ENCODE measurements around the gene SPSB2. TPM values are rescaled to one million over a fixed set of nuclear protein-coding genes. Genes with fewer than 3 reads are reported as not detected.
"Not testable (repeated sequence)": the region's sequence is repeated elsewhere in the genome, so short reads cannot be mapped to it uniquely, and the experiment has no call there.

The SPSB2 gene
- total RNA-seq, 1 donor from 2014 or later: 5.5 TPM

DNA sequence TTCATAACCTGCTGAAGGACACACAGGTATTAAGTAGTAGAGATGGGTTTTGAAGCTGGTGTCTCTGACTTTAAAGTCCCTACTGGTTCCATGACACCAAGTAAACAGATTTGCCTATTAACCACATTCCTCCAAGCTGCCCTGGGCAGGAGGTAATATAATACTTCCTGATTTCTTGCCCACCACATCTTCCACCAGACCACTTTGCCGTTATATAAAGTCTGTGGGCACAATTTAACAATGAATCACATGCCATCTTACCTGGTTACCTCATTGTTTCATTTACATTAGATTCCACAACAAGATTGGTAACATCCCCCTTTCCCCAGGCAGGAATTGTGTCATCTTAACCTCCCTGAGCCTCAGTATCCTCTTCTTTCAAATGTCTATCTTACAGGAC is 30.6 kb upstream of the SPSB2 start:
- DNase-seq (ENCODE audit: extremely low read depth, low read depth, low spot score): no peak

DNA sequence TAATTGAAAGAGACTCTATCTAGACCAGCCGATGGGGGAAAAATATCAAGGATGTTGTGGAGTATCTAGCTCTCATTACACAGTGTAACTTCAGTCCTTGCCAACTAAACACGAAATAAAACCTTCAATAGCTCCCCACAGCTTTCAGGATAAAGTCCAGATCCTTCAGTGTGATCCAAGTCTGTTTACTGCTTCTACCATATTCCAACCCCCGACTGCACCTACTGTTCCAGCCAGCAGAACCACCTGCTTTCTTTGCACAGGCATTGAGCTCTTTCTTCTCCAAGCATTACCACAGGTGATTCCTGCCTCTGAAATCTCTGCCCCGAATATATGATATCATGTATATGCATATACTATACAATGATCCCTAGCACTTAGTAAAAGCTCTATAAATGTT is 29.3 kb upstream of the SPSB2 start:
- no peak for DNase-seq (ENCODE audit: extremely low read depth, low read depth, low spot score)

DNA sequence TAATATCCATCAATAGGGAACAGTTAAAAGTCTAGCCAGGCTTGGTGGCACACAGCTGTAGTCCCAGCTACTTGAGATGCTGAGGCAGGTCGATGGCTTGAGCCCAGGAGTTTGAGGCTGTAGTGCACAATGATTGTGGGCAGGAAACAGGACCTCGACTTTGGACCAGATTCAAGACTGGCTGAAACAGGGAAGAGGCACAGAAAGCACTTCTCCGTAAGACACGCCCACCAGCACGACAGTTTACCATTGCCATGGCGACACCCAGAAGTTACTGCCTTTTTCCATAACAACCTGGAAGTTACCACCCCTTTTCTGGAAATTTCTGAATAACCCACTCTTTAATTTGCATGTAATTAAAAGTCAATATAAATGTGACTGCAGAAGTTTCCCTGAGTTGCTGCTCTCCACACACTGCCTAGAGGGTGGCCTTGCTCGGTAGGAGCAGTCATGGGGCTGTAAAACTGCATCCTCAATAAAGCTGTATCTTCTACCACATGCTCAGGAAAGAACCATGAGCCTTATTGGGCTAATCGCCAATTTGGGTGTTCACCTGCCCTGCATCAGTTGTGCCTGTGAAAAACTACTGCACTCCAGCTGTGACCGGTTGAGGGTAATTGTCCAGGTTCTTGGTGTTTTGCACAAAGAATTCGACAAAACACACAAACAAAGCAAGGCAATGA is 26.9 kb upstream of the SPSB2 start:
- peak; percentile 33 for DNase-seq (ENCODE audit: extremely low read depth, low read depth, low spot score)

GRCh38 chr12:6899427-6899826 is 26.3 kb upstream of the SPSB2 start:
- DNase-seq (ENCODE audit: extremely low read depth, low read depth, low spot score): no peak

DNA sequence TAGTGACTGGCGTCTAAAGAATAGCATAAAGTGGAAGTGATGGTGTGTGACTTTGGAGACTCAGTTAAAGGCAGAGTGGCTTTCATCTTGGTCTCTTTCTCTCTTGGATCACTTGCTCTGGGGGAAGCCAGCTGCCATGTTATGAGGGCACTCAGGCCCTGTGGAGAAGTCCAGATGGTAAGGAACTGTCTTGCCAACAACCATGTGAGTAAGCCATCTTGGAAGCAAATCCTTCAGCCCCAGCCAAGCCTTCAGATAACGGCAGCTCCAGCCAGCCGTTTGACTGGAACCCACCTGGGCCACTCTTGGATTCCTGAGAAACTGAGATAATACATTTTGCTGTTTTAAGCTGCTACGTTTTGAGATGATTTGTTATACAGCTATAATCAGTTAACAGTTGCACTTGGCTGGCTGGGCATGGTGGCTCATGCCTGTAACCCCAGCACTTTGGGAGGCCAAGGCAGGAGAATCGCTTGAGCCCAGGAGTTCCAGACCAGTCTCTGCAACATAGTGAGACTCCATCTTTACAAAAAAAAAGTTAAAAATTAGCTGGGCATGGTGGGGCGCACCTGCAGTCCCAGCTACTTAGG is 23.8 kb upstream of the SPSB2 start:
- DNase-seq (ENCODE audit: extremely low read depth, low read depth, low spot score): no peak

- DNase-seq (ENCODE audit: extremely low read depth, low read depth, low spot score): no peak
Observed at GRCh38 chr12:6894321-6894720, 21.2 kb upstream of the SPSB2 start.

DNA sequence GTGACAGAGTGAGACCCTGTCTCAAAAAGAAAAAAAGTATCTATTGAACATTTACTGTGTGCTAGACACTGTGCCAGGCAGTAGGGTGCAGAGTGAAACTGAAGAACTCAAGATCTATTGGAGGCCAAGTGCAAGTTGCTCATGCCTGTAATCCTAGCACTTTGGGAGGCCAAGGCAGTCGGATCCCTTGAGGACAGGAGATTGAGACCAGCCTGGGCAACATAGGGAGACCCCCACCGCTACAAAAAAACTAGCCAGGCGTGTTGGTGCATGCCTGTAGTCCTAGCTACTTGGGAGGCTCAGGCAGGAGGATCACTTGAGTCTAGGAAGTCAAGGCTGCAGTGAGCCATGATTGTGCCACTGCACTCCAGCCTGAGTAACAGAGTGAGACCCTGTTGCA is 19.6 kb upstream of the SPSB2 start:
- not testable (repeated sequence) for DNase-seq (ENCODE audit: extremely low read depth, low read depth, low spot score)

GRCh38 chr12:6891646-6892001 is 18.5 kb upstream of the SPSB2 start:
- no peak for DNase-seq (ENCODE audit: extremely low read depth, low read depth, low spot score)

GRCh38 chr12:6890789-6891645 is 17.9 kb upstream of the SPSB2 start:
- no peak for DNase-seq (ENCODE audit: extremely low read depth, low read depth, low spot score)

- not testable (repeated sequence) for DNase-seq (ENCODE audit: extremely low read depth, low read depth, low spot score)
Observed at GRCh38 chr12:6889775-6890573, 16.9 kb upstream of the SPSB2 start.

DNA sequence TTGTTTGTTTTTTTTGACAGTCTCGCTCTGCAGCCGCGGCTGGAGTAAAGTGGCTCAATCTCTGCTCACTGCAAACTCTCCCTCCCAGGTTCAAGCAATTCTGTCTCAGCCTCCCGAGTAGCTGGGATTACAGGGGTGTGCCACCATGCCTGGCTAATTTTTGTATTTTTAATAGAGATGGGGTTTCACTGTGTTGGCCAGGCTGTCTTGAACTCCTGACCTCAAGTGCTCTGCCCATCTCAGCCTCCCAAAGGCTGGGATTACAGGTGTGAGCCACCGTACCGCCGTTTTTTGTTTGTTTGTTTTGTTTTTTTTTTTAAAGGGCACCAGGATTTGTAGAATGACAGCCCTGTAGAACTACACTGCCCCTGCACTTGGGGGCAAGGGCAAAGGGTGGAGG is 15.7 kb upstream of the SPSB2 start:
- not testable (repeated sequence) for DNase-seq (ENCODE audit: extremely low read depth, low read depth, low spot score)

- DNase-seq (ENCODE audit: extremely low read depth, low read depth, low spot score): no peak
Observed at GRCh38 chr12:6888360-6888759, 15.3 kb upstream of the SPSB2 start.

DNA sequence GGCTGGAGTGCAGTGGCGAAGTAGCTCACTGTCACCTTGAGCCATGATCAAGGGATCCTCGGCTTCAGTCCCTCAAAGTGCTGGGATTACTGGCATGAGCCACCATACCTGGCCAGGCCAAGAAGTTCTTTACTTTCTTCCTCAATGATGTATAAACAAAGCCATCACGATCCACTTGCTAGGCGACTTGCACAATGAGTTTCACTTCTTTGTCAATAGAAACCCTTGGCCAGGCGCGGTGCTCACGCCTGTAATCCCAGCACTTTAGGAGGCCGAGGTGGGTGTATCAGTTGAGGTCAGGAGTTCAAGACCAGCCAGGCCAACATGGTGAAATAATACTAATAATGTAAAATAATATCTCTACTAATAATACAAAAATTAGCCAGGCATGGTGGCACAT is 14.4 kb upstream of the SPSB2 start:
- no peak for DNase-seq (ENCODE audit: extremely low read depth, low read depth, low spot score)

GRCh38 chr12:6886206-6886999 is 13.3 kb upstream of the SPSB2 start:
- not testable (repeated sequence) for DNase-seq (ENCODE audit: extremely low read depth, low read depth, low spot score)

DNA sequence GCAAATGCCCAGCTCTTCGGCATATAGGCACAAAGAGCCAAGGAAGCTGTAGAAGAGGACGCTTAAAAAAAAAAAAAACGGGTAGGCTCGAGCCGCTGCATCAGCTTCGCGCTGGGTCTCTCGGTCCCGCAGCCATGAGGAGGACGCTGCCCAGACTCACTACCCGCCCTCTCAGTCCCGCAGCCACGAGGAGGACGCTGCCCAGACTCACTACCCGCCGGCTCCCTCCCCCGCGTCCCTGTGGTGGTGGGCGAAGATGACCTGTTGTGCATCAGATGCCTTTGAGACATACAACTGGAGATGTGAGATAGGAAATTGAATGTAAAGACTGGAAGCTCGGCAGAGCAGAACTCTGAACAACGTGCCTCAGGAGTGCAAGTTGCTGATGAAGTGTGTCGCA is 11.4 kb upstream of the SPSB2 start:
- no peak for DNase-seq (ENCODE audit: extremely low read depth, low read depth, low spot score)

DNA sequence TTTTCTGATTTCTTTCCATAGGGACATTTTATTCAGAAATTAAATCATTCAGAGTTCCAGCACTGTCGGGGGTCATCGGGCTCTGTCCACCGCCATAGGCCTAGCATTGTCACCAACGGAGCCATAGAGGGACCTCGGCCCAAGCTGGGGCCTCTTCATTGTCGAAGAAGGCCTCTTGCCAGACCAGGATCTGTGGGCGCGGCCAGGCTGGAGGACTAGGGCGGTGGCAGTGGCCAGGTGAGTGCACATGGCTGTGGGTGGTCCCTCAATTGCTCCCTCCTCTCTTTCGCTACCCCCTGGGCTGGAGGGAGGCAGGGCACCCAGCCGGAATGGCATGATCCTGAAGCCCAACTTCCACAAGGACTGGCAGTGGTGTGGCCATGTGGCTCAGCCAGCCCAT is 10.6 kb upstream of the SPSB2 start:
- no peak for DNase-seq (ENCODE audit: extremely low read depth, low read depth, low spot score)

- no peak for DNase-seq (ENCODE audit: extremely low read depth, low read depth, low spot score)
Observed at GRCh38 chr12:6883252-6883651, 10.1 kb upstream of the SPSB2 start.

- DNase-seq (ENCODE audit: extremely low read depth, low read depth, low spot score): not testable (repeated sequence)
Observed at GRCh38 chr12:6879824-6880223, 6.7 kb upstream of the SPSB2 start.

DNA sequence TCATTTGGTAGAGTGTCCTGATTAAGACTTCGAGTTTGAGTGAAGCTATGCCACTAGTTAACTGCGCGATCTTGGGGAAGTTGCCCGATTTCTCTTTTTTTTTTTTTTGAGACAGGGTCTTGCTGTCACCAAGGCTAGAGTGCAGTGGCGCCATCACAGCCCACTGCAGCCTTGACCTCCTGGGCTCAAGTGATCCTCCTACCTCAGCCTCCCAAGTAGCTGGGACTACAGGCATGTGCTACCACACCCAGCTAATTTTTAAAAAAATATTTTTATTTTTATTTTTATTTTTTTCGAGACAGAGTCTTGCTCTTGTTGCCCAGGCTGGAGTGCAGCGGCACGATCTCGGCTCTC is 889 bp upstream of the SPSB2 start:
- not testable (repeated sequence) for DNase-seq (ENCODE audit: extremely low read depth, low read depth, low spot score)

Measured in glomerular endothelial cell (primary cell).